K562 (cell line): ENCODE data around the gene EZH2. TPM values are rescaled to one million over a fixed set of nuclear protein-coding genes. Genes with fewer than 3 reads are reported as not detected.

Experiments used
- ATAC-seq: fragments of 200-7000 bp; cut with Tn5 transposase; 3 replicates; pipeline ENCODE4 v1.9.1; 2020; ENCODE audit warnings: moderate library complexity
- BruUV-seq: library from RNA; stranded (reverse); fragments of 400-500 nt; replicated peaks from 2 replicates; lab custom pipeline; 2021; lab: Mats Ljungman, UMichigan
- CTCF ChIA-PET: fragments of 300-600 bp; formaldehyde crosslinking; extraction: SDS; loops from one replicate; lab custom pipeline; 2021; ENCODE audit warnings: low intra/inter-chr PET ratio; lab: Yijun Ruan, JAX
- POLR2A ChIA-PET: fragments of 300-600, 350-650 bp; sonication (Branson Sonifier 250); formaldehyde crosslinking; extraction: SDS; loops from one replicate; lab custom pipeline; 2021; ENCODE audit warnings: antibody characterized with exemption, inconsistent platforms; lab: Yijun Ruan, JAX
- DNase-seq, 4 experiments: peaks; one replicate each; pipeline versions ENCODE4 v3.0.0 to v3.0.0-alpha.2; 2011 to 2018; ENCODE audit warnings: low spot score in 3 of 4, mixed read lengths in 3 of 4; ENCODE audit errors: extremely low read depth in 1 of 4
- FAIRE-seq: peaks from 2 replicates; lab custom pipeline; 2011; peaks lifted over from hg19 to GRCh38; lab: Jason Lieb, UNC
- H2AFZ ChIP-seq: 2 replicates; pipeline ENCODE4 v1.6.0; 2011; ENCODE audit warnings: low read depth, low read length, control low read depth, inconsistent platforms
- H3K27ac ChIP-seq: fragments of 200-600 bp; 3 replicates; pipeline ENCODE4 v1.8.0; 2011; ENCODE audit warnings: low read depth, mild to moderate bottlenecking, control low read depth, inconsistent platforms, low read length, moderate library complexity, mixed read lengths; ENCODE audit errors: extremely low read depth
- H3K27me3 ChIP-seq, 2 experiments: fragments of 300-600 bp in 1 of 2; 2 replicates in 1 of 2; 3 replicates in 1 of 2; pipeline versions ENCODE4 v1.6.0 to v1.8.0; 2011; ENCODE audit warnings: inconsistent platforms in 2 of 2, low read length in 2 of 2, mild to moderate bottlenecking in 1 of 2, mixed read lengths in 1 of 2, moderate library complexity in 1 of 2; ENCODE audit not compliant: control insufficient read depth in 2 of 2, insufficient read depth in 2 of 2
- H3K36me3 ChIP-seq: fragments of 300-600 bp; 3 replicates; pipeline ENCODE4 v1.8.0; 2011; ENCODE audit warnings: mild to moderate bottlenecking, low read length, inconsistent platforms; ENCODE audit not compliant: control insufficient read depth, insufficient read depth
- H3K4me1 ChIP-seq, 2 experiments: fragments of 200-600 bp in 1 of 2; replicated peaks in 1 of 2; 2 replicates in 1 of 2; 3 replicates in 1 of 2; pipeline versions ENCODE4 v1.5.1 to v1.8.0; 2011; ENCODE audit warnings: inconsistent platforms in 2 of 2, low read length in 2 of 2, mild to moderate bottlenecking in 1 of 2, mixed read lengths in 1 of 2, moderate library complexity in 1 of 2; ENCODE audit not compliant: control insufficient read depth in 2 of 2, insufficient read depth in 2 of 2
- H3K4me2 ChIP-seq: 2 replicates; pipeline ENCODE4 v1.6.1; 2011; ENCODE audit warnings: low read length, control low read depth, inconsistent platforms, mixed read lengths; ENCODE audit not compliant: insufficient read depth
- H3K4me3 ChIP-seq: fragments of 200-600 bp; sonication (generic), shearing (Covaris generic); 2 replicates; pipeline ENCODE4 v1.5.1; 2016; ENCODE audit warnings: control low read depth, inconsistent platforms
- H3K79me2 ChIP-seq: fragments of 200-600 bp; 3 replicates; pipeline ENCODE4 v1.8.0; 2011; ENCODE audit warnings: low read length, inconsistent platforms; ENCODE audit not compliant: control insufficient read depth, insufficient read depth
- H3K9ac ChIP-seq, 2 experiments: 2 replicates each; pipeline versions ENCODE4 v1.6.0 to v1.6.1; 2011; ENCODE audit warnings: low read depth in 2 of 2, low read length in 2 of 2, control low read depth in 1 of 2, inconsistent platforms in 1 of 2, mild to moderate bottlenecking in 1 of 2, mixed read lengths in 1 of 2; ENCODE audit not compliant: insufficient read depth in 1 of 2
- H3K9me1 ChIP-seq: one replicate; pipeline ENCODE4 v1.6.0; 2011; ENCODE audit warnings: inconsistent platforms, mild to moderate bottlenecking, low read length, moderate library complexity; ENCODE audit not compliant: control insufficient read depth, insufficient read depth
- H3K9me3 ChIP-seq: replicated peaks from 2 replicates; pipeline ENCODE4 v1.5.1; 2011; ENCODE audit warnings: low read depth, low read length, inconsistent platforms; ENCODE audit not compliant: control insufficient read depth, insufficient read depth
- H4K20me1 ChIP-seq: replicated peaks from 2 replicates; pipeline ENCODE4 v1.6.1; 2011; ENCODE audit warnings: low read length, inconsistent platforms, mixed read lengths; ENCODE audit not compliant: control insufficient read depth, insufficient read depth
- CC2D1A ChIP-seq: fragments of 450-650 bp; IDR thresholded peaks from 2 replicates; pipeline ENCODE4 v1.6.1; 2017; ENCODE audit warnings: mild to moderate bottlenecking
- ELF2 ChIP-seq: fragments of 250-450 bp; sonication (Bioruptor Pico); IDR thresholded peaks from 2 replicates; pipeline ENCODE4 v1.5.0; 2021; ENCODE audit warnings: mild to moderate bottlenecking
- ERF ChIP-seq: fragments of 450-650 bp; formaldehyde crosslinking; IDR thresholded peaks from 2 replicates; pipeline ENCODE4 v1.4.0; 2020; ENCODE audit warnings: mild to moderate bottlenecking, mixed read lengths
- GTF3C2 ChIP-seq: IDR thresholded peaks from 3 replicates; pipeline ENCODE4 v1.6.1; 2011; ENCODE audit warnings: borderline replicate concordance, mild to moderate bottlenecking, moderate library complexity; ENCODE audit not compliant: insufficient read length; ENCODE audit errors: extremely low read depth
- LCOR ChIP-seq: sonication (generic); formaldehyde crosslinking; IDR thresholded peaks from 2 replicates; pipeline ENCODE4 v1.8.0; 2022; ENCODE audit warnings: mild to moderate bottlenecking, missing genetic modification reagents
- PHTF2 ChIP-seq: fragments of 250-450 bp; sonication (Bioruptor Pico); IDR thresholded peaks from 2 replicates; pipeline ENCODE4 v1.5.0; 2021; ENCODE audit warnings: mild to moderate bottlenecking
- PKNOX1 ChIP-seq: fragments of 450-650 bp; IDR thresholded peaks from 2 replicates; pipeline ENCODE4 v1.6.1; 2016
- SPI1 ChIP-seq: IDR thresholded peaks from 2 replicates; pipeline ENCODE4 v1.6.1; 2011; ENCODE audit warnings: low read depth, low read length, control low read depth, borderline replicate concordance
- ZBTB7A ChIP-seq: IDR thresholded peaks from 2 replicates; pipeline ENCODE4 v1.6.1; 2011; ENCODE audit warnings: low read depth, mild to moderate bottlenecking, low read length, moderate library complexity, borderline replicate concordance; ENCODE audit not compliant: control insufficient read depth
- ZNF511 ChIP-seq: sonication (generic); formaldehyde crosslinking; IDR thresholded peaks from 2 replicates; pipeline ENCODE4 v1.8.0; 2022; ENCODE audit warnings: mild to moderate bottlenecking, missing genetic modification reagents
- WGBS: fragments of 100-300 bp; shearing (Covaris generic); methylation state at CpG from one replicate; pipeline ENCODE4 v1.1.6; 2016; ENCODE audit warnings: low coverage, mixed read lengths; ENCODE audit not compliant: insufficient coverage; ENCODE audit errors: missing lambda C conversion rate; 5-methylcytosine and 5-hydroxymethylcytosine counted together
- in situ Hi-C: fragments of 300-500 bp; cut with MboI; formaldehyde crosslinking; loops from 4 replicates; pipeline ENCODE4 v1.15.0; 2018; ENCODE audit warnings: inconsistent platforms, mixed read lengths
- intact Hi-C: fragments of 100-400 bp; cut with micrococcal nuclease; formaldehyde crosslinking; loops from 2 replicates; pipeline ENCODE4 v1.14.2; 2022
- polyA plus RNA-seq, 8 experiments: library from polyadenylated mRNA; depleted of rRNA in 4 of 8; stranded (reverse) in 5 of 8; unstranded in 3 of 8; fragments of >200 nt; fragmentation: Nextera tagmentation in 2 of 8; fragmentation: Illumina TruSeq in 1 of 8; extraction: Ambion mirVana in 2 of 8; extraction: Trizol in 1 of 8; gene quantifications; 2 replicates each; pipeline versions ENCODE4 v1.2.1 to v1.2.3, GENCODE V29; 2011 to 2014; ENCODE audit warnings: inconsistent platforms in 1 of 8, missing spikeins in 1 of 8
- total RNA-seq, 7 experiments: library from RNA; depleted of rRNA in 6 of 7; stranded (reverse); fragments of >200 nt in 6 of 7; fragmentation: Illumina TruSeq in 2 of 7; extraction: Trizol in 2 of 7; gene quantifications; 2 replicates each; pipeline versions ENCODE4 v1.2.1 to v1.2.3, GENCODE V29; 2011 to 2021; ENCODE audit warnings: low replicate concordance in 1 of 7
- TF ChIP-seq, protein P1 (sequence below), 2 experiments: fragments of 450-650 bp in 1 of 2; sonication (generic) in 1 of 2; formaldehyde crosslinking in 1 of 2; IDR thresholded peaks in 1 of 2; conservative IDR thresholded peaks in 1 of 2; 2 replicates each; pipeline versions ENCODE4 v1.6.1 to v1.8.1; 2016 to 2023; ENCODE audit warnings: mild to moderate bottlenecking in 2 of 2, moderate library complexity in 2 of 2, inconsistent platforms in 1 of 2, missing genetic modification reagents in 1 of 2

EZH2 gene
- total and polyA plus RNA-seq, 9 of the 15 experiments (the other 6 are each of a cell fraction or from before 2014, with no cell fraction given) = 48.7 to 175 (median 98.6) TPM

- peak; percentile 54; the same call in 1 of the 2 replicates for TF ChIP-seq PKNOX1
Measured at GRCh38 chr7:148868378-148868674, 15.8 kb downstream of the EZH2 start (continued).

- CTCF ChIA-PET = no interaction called here
- WGBS = 73% methylated on average over 3 of the region's 3 CpGs
- POLR2A ChIA-PET = interaction anchor here (1.0 to 1.5 kb wide), 3 partner anchors 8 to 35 kb away, joined by 3 to 4 read pairs (median 3); no protein-coding TSS in a partner anchor
- H3K36me3 ChIP-seq = peaks cover 22% of the 10 kb centered on the region
- FAIRE-seq = no peak
- in situ Hi-C loops (no loop called here), intact Hi-C loops (no loop called here)
- peak overlapping the region; percentile 17; the same call in 1 of the 3 replicates for H3K27ac ChIP-seq
- no peaks in the 10 kb centered on the region for H3K9me1 ChIP-seq
- peaks cover 69% of the 10 kb centered on the region for H4K20me1 ChIP-seq
- DNase-seq = no peak
- peaks cover 31 to 45% of the 10 kb centered on the region in 2 experiments; a peak in 4 of 5 replicates for H3K4me1 ChIP-seq
- H3K4me3 ChIP-seq = no peak overlapping the region
- H3K9me3 ChIP-seq = no peaks in the 10 kb centered on the region
- no peak for ATAC-seq
- H2AFZ ChIP-seq = no peak overlapping the region
- no peak overlapping the region for H3K9ac ChIP-seq
- peaks cover 99% of the 10 kb centered on the region for H3K79me2 ChIP-seq
- BruUV-seq = no TSS peak
- H3K4me2 ChIP-seq = 0 out of 2 replicates have a peak overlapping the region, but pooled peaks have one; percentile 0
- H3K27me3 ChIP-seq = no peaks in the 10 kb centered on the region
- peak; percentile 32; the same call in 1 of the 2 replicates for TF ChIP-seq SPI1
- 0 out of 2 replicates have a peak, but pooled peaks have one; percentile 23 for TF ChIP-seq LCOR (CRISPR knock-in tag)
- TF ChIP-seq PHTF2 = no peak
- TF ChIP-seq, protein P1, sequence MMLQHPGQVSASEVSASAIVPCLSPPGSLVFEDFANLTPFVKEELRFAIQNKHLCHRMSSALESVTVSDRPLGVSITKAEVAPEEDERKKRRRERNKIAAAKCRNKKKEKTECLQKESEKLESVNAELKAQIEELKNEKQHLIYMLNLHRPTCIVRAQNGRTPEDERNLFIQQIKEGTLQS (IDR thresholded peaks at IDR 0.05) = no peak
- TF ChIP-seq, protein P1 (CRISPR knock-in tag; conservative IDR thresholded peaks at IDR 0.05) = 0 out of 2 replicates have a peak, but pooled peaks have one; percentile 18
- no peak for TF ChIP-seq ERF (CRISPR knock-in tag)
- no peak for TF ChIP-seq GTF3C2
- no peak for TF ChIP-seq CC2D1A
- TF ChIP-seq ZNF511 (CRISPR knock-in tag) = no peak
- no peak for TF ChIP-seq ZBTB7A
- 0 out of 2 replicates have a peak, but pooled peaks have one; percentile 14 for TF ChIP-seq ELF2 (CRISPR knock-in tag)
Measured at GRCh38 chr7:148867596-148868377, 16.3 kb downstream of the EZH2 start.
